IMR-90 (cell line): Measurements from ENCODE around the gene MYLK4.

Experiments
- BHLHE40 ChIP-seq: fragments of 150-350 bp; IDR thresholded peaks from 2 replicates; pipeline ENCODE4 v1.6.1; 2016; ENCODE audit warnings: mild to moderate bottlenecking, low read depth, low read length
- CEBPB ChIP-seq: IDR thresholded peaks from 2 replicates; pipeline ENCODE4 v1.6.1; 2012; ENCODE audit warnings: low read depth, low read length, improper control_type of control experiment
- FOS ChIP-seq: fragments of 150-350 bp; IDR thresholded peaks from 2 replicates; pipeline ENCODE4 v1.6.1; 2016; ENCODE audit warnings: low read depth, low read length
- MAFK ChIP-seq: IDR thresholded peaks from 2 replicates; pipeline ENCODE4 v1.6.1; 2012; ENCODE audit warnings: low read depth, low read length, improper control_type of control experiment
- NFE2L2 ChIP-seq: fragments of 150-350 bp; IDR thresholded peaks from 2 replicates; pipeline ENCODE4 v1.6.1; 2016; ENCODE audit warnings: low read depth, mild to moderate bottlenecking, low read length
- POLR2A ChIP-seq: IDR thresholded peaks from 2 replicates; pipeline ENCODE4 v1.6.1; 2012; ENCODE audit warnings: mild to moderate bottlenecking, low read depth, low read length
- RAD21 ChIP-seq: IDR thresholded peaks from 2 replicates; pipeline ENCODE4 v1.6.1; 2012; ENCODE audit warnings: low read length, improper control_type of control experiment
- RFX5 ChIP-seq: IDR thresholded peaks from 2 replicates; pipeline ENCODE4 v1.8.0; 2012; ENCODE audit warnings: low read depth, mild to moderate bottlenecking, low read length, moderate library complexity
- SMC3 ChIP-seq: fragments of 150-350 bp; IDR thresholded peaks from 2 replicates; pipeline ENCODE4 v1.6.1; 2016; ENCODE audit warnings: low read depth, mild to moderate bottlenecking, antibody characterized with exemption, low read length, moderate library complexity
- USF2 ChIP-seq: fragments of 150-350 bp; IDR thresholded peaks from 2 replicates; pipeline ENCODE4 v1.6.1; 2017; ENCODE audit warnings: mild to moderate bottlenecking, antibody characterized with exemption, low read length, low read depth
- TF ChIP-seq, protein P1 (sequence below): conservative IDR thresholded peaks from 2 replicates; pipeline ENCODE4 v1.5.1; 2012; ENCODE audit warnings: mild to moderate bottlenecking, low read depth, low read length, improper control_type of control experiment

DNA sequence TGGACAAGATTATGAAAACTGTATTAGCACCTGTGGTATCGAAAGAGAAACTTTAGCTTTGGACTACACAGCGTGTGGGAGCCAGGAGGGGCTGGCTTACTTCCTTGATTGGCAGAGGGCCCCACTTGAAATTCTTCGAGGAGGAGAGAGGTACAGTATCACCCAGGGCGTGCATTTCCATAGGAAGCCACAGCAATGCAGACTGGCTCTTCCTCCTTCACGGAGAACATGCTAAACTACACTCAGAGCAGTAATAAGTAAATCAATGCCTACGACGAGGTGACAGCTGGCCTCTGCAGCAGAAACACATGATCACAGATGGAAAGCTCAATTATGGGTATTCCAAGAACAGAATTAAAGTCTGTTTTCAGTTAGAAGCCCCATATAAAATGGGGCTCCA, 44.2 kb downstream of the MYLK4 start:
- TF ChIP-seq, protein P1, sequence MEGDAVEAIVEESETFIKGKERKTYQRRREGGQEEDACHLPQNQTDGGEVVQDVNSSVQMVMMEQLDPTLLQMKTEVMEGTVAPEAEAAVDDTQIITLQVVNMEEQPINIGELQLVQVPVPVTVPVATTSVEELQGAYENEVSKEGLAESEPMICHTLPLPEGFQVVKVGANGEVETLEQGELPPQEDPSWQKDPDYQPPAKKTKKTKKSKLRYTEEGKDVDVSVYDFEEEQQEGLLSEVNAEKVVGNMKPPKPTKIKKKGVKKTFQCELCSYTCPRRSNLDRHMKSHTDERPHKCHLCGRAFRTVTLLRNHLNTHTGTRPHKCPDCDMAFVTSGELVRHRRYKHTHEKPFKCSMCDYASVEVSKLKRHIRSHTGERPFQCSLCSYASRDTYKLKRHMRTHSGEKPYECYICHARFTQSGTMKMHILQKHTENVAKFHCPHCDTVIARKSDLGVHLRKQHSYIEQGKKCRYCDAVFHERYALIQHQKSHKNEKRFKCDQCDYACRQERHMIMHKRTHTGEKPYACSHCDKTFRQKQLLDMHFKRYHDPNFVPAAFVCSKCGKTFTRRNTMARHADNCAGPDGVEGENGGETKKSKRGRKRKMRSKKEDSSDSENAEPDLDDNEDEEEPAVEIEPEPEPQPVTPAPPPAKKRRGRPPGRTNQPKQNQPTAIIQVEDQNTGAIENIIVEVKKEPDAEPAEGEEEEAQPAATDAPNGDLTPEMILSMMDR: no peak
- TF ChIP-seq RAD21: no peak
- no peak for TF ChIP-seq POLR2A
- TF ChIP-seq USF2: no peak
- TF ChIP-seq RFX5: no peak
- no peak for TF ChIP-seq NFE2L2
- no peak for TF ChIP-seq SMC3
- no peak for TF ChIP-seq FOS
- no peak for TF ChIP-seq CEBPB
- TF ChIP-seq MAFK: no peak
- no peak for TF ChIP-seq BHLHE40
